Measurements from ENCODE around the gene RPRM. TPM values are rescaled to one million over a fixed set of nuclear protein-coding genes. Genes with fewer than 3 reads are reported as not detected.
"Not testable (repeated sequence)": the region's sequence is repeated elsewhere in the genome, so short reads cannot be mapped to it uniquely, and the experiment has no call there.

RPRM gene
- total RNA-seq: not detected

DNA sequence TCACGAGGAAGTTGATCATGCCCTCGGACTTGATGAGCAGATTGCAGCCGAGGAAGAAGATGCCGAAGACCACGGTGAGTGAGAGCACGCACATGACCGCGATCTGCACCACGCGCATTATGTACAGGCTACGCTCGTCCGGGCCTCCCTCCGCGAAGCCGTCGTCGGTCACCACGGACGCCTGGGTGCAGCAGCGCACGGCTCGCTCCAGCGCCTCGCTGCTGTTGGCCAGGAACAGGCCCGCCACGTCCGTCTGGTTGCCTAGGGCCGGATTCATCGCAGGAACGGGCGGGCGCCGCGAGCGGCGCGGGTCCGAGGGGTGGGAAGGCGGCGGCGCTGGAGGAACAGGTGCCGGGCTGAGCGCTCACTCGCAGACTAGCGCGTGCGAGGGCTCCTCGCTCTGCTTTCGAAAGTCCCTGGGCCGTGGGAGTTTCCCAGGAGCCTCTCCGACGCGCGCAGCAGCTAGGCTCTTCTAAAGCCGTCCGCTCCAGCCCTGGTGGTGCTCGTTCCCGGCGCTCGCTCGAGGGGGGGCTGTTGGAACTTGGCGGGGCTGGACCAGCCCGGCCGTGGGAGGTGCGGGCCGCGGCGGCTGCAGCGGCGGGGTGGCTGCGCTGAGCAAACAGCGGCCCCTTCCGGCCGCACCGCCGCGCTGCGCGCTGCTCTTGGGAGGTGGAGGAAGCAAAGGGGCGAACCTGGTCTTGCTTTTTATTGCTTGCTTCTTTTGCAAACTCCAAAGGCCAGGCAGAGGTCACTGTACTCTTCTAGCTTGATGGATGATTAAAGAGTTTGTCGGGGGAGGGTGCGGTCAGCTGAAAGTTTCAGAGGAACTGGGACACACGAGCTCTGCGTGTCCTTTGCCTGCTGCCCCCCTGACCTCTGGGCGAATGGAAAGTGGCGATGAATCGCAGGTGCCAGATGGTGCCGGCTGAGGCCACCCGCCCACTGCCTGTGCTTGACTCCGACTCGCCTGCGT, at the start of gene RPRM:
RPRM (minus strand) TSS at position 474 of the 973 bp plus-strand sequence; CDS start at position 277, 197 bp downstream.
- Histone ChIP-seq H3K27me3 (replicated peaks; ENCODE audit: insufficient read depth) (no peaks in the 10 kb centered on the region), H3K9me3 (no peaks in the 10 kb centered on the region), H3K4me3 (peak within 1 kb of the TSS; percentile 71), H3K36me3 (no peaks in the 10 kb centered on the region), H3K4me1 (ENCODE audit: control insufficient read depth in 1 of 2, low read depth in 2 of 2) (peaks cover 11 to 24% of the 10 kb centered on the region in 2 donors), H3K27ac (no peak within 1 kb of the TSS)
- TF ChIP-seq, protein P1, sequence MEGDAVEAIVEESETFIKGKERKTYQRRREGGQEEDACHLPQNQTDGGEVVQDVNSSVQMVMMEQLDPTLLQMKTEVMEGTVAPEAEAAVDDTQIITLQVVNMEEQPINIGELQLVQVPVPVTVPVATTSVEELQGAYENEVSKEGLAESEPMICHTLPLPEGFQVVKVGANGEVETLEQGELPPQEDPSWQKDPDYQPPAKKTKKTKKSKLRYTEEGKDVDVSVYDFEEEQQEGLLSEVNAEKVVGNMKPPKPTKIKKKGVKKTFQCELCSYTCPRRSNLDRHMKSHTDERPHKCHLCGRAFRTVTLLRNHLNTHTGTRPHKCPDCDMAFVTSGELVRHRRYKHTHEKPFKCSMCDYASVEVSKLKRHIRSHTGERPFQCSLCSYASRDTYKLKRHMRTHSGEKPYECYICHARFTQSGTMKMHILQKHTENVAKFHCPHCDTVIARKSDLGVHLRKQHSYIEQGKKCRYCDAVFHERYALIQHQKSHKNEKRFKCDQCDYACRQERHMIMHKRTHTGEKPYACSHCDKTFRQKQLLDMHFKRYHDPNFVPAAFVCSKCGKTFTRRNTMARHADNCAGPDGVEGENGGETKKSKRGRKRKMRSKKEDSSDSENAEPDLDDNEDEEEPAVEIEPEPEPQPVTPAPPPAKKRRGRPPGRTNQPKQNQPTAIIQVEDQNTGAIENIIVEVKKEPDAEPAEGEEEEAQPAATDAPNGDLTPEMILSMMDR (IDR thresholded peaks at IDR 0.05): peak; percentile 81
- peak; percentile 66 for ATAC-seq (ENCODE audit: insufficient number of reproducible peaks, low FRiP score, low read depth)
- DNase-seq (ENCODE audit: low spot score): no peak

DNA sequence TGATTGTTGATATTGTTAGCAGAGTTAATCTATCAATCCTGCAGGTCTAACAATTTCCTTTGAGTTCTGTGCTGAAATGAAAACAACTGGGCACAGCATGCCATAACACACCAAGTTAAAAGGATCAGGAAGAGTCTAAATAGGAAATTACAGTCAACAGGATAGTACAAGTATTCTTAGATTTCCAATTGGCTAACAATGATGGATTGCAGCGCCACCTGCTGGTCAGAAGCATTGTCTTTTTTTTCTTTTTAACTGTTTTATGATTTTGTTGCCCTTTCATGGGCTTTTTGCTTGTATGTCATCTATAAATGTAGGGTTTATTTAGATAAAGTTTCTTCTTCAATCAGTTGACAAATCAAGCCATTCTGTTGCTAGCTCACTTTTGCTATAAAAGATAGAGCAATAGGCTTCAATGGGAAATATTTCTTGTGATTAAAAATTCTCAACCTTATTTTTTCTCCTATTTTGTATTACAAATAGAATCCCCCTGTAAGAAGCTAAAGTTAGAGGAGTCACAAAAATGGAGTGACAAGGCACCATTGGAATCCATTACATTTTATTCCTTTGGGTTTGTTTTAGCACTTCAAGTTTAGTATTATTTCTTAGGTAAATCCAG, 40.8 kb upstream of the RPRM start:
- Histone ChIP-seq H3K9me3 (no peaks in the 10 kb centered on the region), H3K27ac (no peak overlapping the region), H3K27me3 (replicated peaks; ENCODE audit: insufficient read depth) (no peaks in the 10 kb centered on the region), H3K4me1 (ENCODE audit: control insufficient read depth in 1 of 2, low read depth in 2 of 2) (no peaks in the 10 kb centered on the region), H3K4me3 (no peak overlapping the region), H3K36me3 (no peaks in the 10 kb centered on the region)
- TF ChIP-seq, protein P1 (IDR thresholded peaks at IDR 0.05): peak; percentile 61
- DNase-seq (ENCODE audit: low spot score): no peak
- ATAC-seq (ENCODE audit: insufficient number of reproducible peaks, low FRiP score, low read depth): no peak

DNA sequence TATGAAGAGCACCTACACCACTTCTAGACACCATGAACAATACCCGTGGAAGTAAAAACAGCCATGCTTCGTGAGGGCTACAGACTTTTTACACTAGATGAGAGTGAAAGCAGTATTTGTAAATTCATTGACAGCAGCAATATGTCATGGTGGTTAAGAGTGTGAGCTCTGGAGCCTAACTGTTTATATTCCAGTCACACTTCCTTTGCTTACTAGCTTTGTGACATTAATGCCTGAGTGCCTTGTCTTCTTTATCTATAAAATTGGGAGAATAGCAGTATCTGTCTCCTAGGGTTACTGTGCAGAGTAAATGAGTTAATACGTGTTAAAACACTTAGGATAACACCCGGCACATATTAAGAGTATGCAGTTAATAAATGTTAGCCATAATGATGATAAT, 33.8 kb upstream of the RPRM start:
- no peak overlapping the region for H3K4me3 ChIP-seq
- H3K27ac ChIP-seq: no peak overlapping the region
- H3K9me3 ChIP-seq: no peaks in the 10 kb centered on the region
- H3K36me3 ChIP-seq: no peaks in the 10 kb centered on the region
- DNase-seq (ENCODE audit: low spot score) (no peak), ATAC-seq (ENCODE audit: insufficient number of reproducible peaks, low FRiP score, low read depth) (no peak)
- no peaks in the 10 kb centered on the region for H3K27me3 ChIP-seq (replicated peaks; ENCODE audit: insufficient read depth)
- H3K4me1 ChIP-seq (ENCODE audit: control insufficient read depth in 1 of 2, low read depth in 2 of 2): no peaks in the 10 kb centered on the region
- TF ChIP-seq, protein P1 (IDR thresholded peaks at IDR 0.05): no peak

DNA sequence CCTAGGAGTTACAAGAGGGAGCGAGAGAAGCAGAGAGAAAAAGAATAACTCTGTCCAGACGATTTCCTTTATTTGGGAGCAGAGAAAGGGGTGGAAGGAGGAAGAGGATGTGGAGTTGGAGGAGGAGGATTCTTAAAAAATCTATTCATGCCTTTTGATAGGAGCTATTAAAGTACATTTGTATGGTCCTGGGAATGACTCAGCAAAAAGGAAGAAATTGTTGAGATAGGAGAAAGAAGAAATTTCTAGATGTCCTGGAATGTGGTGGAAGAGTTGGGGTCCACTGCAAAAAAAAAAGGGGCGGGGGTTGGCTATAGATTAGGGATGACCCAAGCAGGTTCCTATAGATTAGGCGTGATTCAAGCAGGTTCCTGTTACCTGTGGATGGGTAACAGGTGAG, 32.4 kb upstream of the RPRM start:
- no peak overlapping the region for H3K4me3 ChIP-seq
- H3K27ac ChIP-seq: no peak overlapping the region
- DNase-seq (ENCODE audit: low spot score) (no peak), ATAC-seq (ENCODE audit: insufficient number of reproducible peaks, low FRiP score, low read depth) (no peak)
- no peaks in the 10 kb centered on the region for H3K27me3 ChIP-seq (replicated peaks; ENCODE audit: insufficient read depth)
- no peaks in the 10 kb centered on the region for H3K36me3 ChIP-seq
- peaks cover 5% of the 10 kb centered on the region for H3K9me3 ChIP-seq
- no peaks in the 10 kb centered on the region for H3K4me1 ChIP-seq (ENCODE audit: control insufficient read depth in 1 of 2, low read depth in 2 of 2)
- TF ChIP-seq, protein P1 (IDR thresholded peaks at IDR 0.05): no peak

DNA sequence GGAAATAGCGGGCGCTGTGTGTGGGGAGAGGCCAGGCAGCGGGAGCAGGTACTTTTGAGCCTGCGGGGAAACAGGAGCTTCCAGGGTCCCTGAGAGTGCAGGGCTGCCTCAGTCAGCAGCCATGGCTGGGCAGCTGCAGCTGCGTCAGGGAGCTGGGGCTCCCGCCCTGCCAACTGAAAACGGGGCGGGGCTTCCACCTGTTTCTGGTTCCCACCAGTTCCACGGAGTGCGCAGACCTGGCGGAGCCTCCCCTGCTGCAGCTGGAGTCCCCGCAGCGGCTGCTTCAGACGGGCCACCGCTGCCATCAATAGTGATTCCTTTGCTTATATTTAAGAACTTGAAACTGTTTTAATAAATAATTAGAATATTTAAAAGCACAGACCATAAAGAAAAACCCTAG, 30.6 kb upstream of the RPRM start:
- ATAC-seq (ENCODE audit: insufficient number of reproducible peaks, low FRiP score, low read depth): no peak
- TF ChIP-seq, protein P1 (IDR thresholded peaks at IDR 0.05): no peak
- H3K4me1 ChIP-seq (ENCODE audit: control insufficient read depth in 1 of 2, low read depth in 2 of 2): no peaks in the 10 kb centered on the region
- no peaks in the 10 kb centered on the region for H3K36me3 ChIP-seq
- H3K9me3 ChIP-seq: peaks cover 5% of the 10 kb centered on the region
- DNase-seq (ENCODE audit: low spot score): no peak
- no peaks in the 10 kb centered on the region for H3K27me3 ChIP-seq (replicated peaks; ENCODE audit: insufficient read depth)
- H3K4me3 ChIP-seq: no peak overlapping the region
- no peak overlapping the region for H3K27ac ChIP-seq

DNA sequence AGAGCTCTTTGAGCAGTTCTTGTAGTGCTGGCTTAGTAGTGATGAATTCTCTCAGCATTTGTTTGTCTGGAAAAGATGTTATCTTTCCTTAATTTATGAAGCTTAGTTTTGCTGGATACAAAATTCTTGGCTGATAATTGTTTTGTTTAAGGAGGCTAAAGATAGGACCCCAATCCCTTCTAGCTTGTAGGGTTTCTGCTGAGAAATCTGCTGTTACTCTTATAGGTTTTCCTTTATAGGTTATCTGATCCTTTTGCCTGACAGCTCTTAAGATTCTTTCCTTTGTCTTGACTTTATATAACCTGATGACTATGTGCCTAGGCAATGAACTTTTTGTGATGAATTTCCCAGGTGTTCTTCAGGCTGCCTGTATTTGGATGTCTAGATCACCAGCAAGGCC, 27.9 kb upstream of the RPRM start:
- not testable (repeated sequence) for H3K4me1 ChIP-seq (ENCODE audit: control insufficient read depth in 1 of 2, low read depth in 2 of 2); H3K4me3 ChIP-seq; DNase-seq (ENCODE audit: low spot score); ATAC-seq (ENCODE audit: insufficient number of reproducible peaks, low FRiP score, low read depth); H3K27me3 ChIP-seq (replicated peaks; ENCODE audit: insufficient read depth); H3K9me3 ChIP-seq; H3K36me3 ChIP-seq; H3K27ac ChIP-seq

Measured in thoracic aorta (tissue), 2 donors.